Measurements from ENCODE around the gene DYNC1H1.

The DYNC1H1 gene

DNA sequence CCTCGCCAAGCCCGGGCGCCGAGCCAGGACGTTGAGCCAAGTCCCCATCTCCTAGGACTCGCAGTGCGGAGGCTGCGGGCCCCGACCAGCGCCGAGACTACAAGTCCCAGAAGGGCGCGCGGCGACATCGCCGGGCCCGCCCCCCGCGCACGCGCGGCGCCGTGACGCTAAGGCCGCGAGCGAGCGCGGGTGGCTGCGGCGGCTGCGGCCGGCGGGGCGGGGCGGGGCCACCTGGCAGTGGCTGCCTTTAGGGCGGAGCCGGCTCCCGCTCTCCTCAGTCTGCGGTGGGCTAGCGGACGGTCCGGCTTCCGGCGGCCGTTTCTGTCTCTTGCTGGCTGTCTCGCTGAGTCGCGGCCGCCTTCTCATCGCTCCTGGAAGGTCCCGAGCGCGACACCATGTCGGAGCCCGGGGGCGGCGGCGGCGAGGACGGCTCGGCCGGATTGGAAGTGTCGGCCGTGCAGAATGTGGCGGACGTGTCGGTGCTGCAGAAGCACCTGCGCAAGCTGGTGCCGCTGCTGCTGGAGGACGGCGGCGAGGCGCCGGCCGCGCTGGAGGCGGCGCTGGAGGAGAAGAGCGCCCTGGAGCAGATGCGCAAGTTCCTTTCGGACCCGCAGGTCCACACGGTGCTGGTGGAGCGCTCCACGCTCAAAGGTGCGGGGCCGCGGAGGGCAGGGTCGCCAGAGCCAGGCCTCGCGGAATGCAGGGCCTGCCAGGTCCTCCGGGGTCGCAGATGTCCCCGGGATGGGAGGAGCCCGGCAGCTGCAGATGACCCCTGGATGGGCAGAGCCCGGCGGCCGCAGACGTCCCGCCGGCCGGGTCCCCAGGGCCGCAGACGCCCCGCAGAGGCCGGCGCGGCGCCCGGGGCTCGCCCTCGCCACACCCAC, at the start of gene DYNC1H1:
Gene DYNC1H1, plus strand, starts transcription at position 277 of the 884 bp plus-strand sequence. Its CDS starts 119 bp downstream, at position 396.
- DNase-seq (ENCODE audit: low read depth in 2 of 2), result peak; percentile 66 to 88

GRCh38 chr14:101915871-101916815, 48.2 kb upstream of the DYNC1H1 start:
- no peak for DNase-seq (ENCODE audit: low read depth in 2 of 2)

DNA sequence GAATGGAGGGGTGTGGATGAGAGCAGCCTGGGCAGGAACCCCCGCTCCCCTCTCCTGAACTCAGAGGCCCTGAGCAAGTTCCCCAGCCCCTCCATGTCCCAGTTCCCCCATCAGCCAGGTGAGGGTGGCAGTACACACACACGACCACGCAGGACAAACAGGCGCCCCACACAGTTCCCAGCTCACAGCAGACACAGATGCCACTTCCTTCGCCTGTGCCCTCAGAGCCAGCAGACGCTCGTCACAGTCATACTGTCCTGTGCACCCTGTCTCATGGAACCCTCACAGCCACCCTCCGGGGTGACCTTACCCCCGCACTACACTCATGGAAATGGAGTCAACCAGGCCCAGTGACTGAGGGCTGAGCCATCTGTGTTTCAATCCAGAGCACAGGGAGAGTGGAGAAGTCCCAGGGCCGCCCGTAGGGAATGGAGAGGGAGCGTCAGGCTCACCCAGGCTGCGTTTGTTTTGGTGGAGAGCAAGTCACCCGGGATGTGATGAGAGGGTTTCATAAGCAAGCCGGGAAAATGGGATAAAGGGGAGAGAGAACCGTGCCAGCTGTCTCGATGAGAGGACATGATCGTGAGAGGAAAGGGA, 47.5 kb upstream of the DYNC1H1 start:
- DNase-seq (ENCODE audit: low read depth in 2 of 2), result no peak

DNA sequence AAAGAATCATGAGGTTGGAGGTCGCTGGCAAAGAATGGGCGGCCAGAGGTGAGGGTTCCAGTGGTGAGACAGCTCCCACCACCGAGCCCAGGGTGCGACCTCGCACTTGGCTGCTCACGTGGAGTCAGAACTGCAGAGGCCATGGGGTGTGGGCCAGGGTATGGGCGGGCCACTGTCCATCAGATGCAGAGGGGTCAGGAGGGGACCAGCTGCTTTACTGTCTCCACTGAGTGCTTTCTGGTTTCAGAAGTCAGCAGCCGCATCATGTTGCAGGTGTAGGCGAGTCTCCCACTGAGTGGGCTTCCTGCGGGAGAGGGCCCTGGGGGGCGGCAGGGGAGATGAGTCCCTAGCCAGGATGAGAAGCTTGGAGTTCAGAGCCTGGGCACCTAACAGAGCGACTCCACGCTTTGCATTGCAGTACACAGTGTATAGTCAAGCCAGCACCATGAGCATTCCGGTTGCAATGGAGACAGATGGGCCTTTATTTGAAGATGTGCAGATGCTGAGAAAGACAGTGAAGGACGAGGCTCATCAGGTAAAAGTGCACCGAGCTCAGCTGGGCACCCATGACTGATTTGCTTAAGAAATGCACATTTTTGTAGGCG, 46.9 kb upstream of the DYNC1H1 start:
- DNase-seq (ENCODE audit: low read depth in 2 of 2), result no peak

GRCh38 chr14:101918065-101918989, 46.0 kb upstream of the DYNC1H1 start:
- no peak for DNase-seq (ENCODE audit: low read depth in 2 of 2)

DNA sequence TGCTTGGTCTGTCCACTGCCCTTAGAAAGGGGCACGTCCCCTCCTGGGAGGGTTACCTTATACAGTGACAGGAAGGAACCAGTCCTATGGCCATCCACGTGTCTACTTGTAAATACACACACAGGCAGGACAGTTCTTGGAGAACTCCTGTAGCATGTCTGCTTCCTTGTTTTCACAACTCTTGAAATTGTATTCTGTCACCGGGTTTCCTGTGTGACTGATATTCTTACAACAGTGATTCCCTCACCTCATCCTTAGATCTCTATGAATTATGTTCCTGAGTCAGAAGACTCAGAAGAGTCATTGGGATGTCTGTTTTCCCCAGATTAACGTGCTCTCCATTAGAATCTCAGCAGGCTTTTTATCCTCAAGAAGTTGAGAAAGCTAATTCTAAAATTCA, 44.1 kb upstream of the DYNC1H1 start:
- no peak for DNase-seq (ENCODE audit: low read depth in 2 of 2)

GRCh38 chr14:101922866-101923265, 41.5 kb upstream of the DYNC1H1 start:
- DNase-seq (ENCODE audit: low read depth in 2 of 2), result no peak

DNA sequence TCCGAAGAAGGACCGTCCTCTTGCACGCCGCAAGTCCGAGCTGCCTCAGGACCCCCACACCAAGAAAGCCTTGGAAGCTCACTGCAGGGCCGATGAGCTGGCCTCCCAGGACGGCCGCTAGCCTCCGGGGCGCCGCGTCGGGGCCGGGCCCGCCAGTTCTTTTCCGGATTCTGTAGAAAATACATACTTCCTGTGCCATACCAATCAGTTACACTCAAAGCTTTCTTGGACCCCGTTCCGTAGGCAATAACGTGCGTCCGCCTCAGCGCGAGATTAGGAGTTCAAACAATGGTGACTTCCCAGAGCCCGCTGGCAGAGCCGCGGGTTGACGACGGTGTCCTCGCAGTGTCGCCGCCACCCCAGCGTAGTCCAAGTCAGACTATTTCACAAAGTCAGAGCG, 39.2 kb upstream of the DYNC1H1 start:
- no peak for DNase-seq (ENCODE audit: low read depth in 2 of 2)

GRCh38 chr14:101926085-101926484, 38.3 kb upstream of the DYNC1H1 start:
- DNase-seq (ENCODE audit: low read depth in 2 of 2), result no peak

GRCh38 chr14:101926620-101927019, 37.8 kb upstream of the DYNC1H1 start:
- DNase-seq (ENCODE audit: low read depth in 2 of 2), result no peak

GRCh38 chr14:101927859-101928258, 36.5 kb upstream of the DYNC1H1 start:
- no peak for DNase-seq (ENCODE audit: low read depth in 2 of 2)

DNA sequence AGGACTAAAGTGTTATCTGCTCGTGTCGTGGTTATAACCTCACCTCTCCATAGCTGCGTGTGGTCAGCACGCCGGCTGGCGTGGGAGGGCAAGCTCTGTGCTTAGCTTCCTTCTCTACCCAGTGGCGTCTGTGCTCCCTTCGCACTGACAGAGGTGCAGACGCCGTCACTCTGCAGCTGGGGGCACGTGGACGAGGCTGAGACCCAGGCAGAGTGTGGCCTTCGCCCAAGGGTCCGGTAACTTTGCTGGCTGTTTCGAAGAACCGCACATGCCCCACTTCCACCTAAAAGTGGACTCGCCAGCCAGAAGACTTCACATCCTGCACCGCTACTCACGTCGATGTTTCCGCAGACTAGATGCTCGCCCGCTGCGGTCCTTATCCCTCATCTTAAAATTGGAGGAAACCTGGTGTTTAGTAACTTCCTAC, 35.9 kb upstream of the DYNC1H1 start:
- DNase-seq (ENCODE audit: low read depth in 2 of 2), result no peak

- DNase-seq (ENCODE audit: low read depth in 2 of 2), result no peak
Observed at GRCh38 chr14:101929096-101929495, 35.3 kb upstream of the DYNC1H1 start.

GRCh38 chr14:101929946-101930345, 34.4 kb upstream of the DYNC1H1 start:
- DNase-seq (ENCODE audit: low read depth in 2 of 2), result no peak

DNA sequence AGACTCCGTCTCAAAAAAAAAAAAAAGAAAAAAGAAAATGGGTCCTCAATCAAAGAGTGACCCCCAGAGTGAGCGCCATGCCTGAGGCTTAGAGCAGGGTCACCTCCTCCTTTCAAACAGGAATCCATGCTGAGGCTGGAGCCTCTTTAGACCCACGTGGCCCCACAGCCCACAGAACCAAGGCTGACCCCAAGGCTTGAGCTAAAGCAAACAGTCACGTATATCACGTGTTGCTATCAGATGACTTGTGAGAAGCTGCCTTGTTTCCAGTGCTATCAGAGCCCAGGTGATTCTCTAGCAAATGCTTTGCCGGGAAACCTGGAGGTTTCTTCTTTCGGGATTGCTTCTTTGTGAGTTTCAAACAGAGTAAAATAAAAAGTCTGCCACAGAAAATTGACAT, 31.7 kb upstream of the DYNC1H1 start:
- DNase-seq (ENCODE audit: low read depth in 2 of 2), result no peak

GRCh38 chr14:101933209-101933608, 31.2 kb upstream of the DYNC1H1 start:
- DNase-seq (ENCODE audit: low read depth in 2 of 2), result no peak

GRCh38 chr14:101934601-101935150, 29.7 kb upstream of the DYNC1H1 start:
- DNase-seq (ENCODE audit: low read depth in 2 of 2), result no peak

GRCh38 chr14:101937926-101938767, 26.2 kb upstream of the DYNC1H1 start:
- DNase-seq (ENCODE audit: low read depth in 2 of 2), result no peak

DNA sequence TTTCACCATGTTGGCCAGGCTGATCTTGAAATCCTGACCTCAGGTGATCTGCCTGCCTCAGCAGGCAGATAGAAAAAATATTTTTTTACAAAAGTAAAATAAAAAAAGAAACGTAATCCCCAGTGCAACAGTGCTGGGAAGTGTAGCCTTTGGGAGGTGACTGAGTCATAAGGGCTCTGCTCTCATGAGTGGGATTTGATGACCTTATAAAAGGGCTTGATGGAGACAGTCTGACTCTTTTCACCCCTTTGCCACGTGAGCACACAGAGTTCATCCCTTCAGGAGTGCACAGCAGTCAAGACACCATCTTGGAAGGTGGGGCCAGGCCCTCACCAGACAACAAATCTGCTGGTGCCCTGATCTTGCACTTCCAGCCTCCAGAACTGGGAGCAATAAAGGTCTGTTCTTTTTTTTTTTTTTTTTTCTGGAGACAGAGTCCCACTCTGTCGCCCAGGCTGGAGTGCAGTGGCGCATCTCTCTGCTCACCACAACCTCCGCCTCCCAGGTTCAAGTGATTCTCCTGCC, 24.7 kb upstream of the DYNC1H1 start:
- no peak for DNase-seq (ENCODE audit: low read depth in 2 of 2)
